NCI-H1930 (cell line): Measurements from ENCODE around the gene IFIH1.

Experiments used
- DNase-seq, 2 experiments: peaks; one replicate each; lab custom pipeline; 2025; lab: John Stamatoyannopoulos, UW

Gene IFIH1

DNA sequence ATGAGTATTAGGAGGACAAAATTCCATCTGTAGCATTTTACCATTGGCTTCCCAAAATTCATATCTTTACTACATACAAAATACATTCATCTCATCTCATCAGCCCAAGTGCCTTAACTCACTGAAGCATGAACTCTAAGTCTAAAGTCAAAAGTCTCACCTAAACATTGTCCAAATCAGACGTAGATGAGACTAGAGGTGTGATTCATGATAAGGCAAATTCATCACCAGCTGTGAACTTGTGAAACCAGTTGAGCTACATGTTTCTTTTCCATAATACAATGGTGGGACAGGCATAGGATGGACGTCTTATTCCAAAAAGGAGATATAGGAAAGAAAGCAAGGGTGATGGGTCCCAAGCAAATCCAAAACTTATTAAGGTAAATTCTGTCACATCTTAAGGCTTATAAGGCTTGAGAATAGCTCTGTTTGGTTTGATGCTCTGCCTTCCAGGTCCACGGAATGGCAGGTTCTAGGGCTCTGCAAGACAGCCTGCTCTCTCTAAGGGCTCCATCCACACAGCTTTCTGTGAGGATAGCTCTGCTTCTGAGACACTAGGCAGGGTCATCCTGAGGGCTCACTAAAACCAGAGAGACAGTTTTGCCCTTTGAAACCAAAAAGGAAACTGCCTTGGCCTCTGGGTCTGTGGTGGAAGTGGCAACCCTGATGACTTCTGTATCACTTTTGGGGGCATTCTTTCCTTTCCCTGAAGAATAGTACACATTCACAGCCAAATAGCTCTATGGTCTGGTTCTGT is 9.6 kb downstream of the IFIH1 start:
- no peak for DNase-seq

DNA sequence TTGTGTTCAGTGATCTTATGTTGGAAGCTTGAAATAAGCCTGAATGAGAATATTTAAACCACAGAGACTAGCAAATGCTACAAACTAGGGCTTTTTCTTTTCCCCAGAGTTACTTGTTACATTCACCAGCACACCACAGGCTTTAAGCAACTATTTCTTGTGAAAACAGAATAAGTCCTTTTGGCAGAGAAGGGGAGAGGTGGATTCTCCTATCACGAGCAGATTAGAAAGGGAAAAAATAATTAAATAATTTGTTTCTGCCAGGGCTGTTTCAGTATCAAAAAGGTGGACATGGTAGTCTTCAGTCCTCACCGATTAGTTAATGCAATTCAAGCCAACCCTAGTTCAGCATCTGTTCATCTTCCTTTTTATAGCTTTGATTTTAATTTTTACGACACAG is 12.6 kb downstream of the IFIH1 start:
- DNase-seq, result no peak

DNA sequence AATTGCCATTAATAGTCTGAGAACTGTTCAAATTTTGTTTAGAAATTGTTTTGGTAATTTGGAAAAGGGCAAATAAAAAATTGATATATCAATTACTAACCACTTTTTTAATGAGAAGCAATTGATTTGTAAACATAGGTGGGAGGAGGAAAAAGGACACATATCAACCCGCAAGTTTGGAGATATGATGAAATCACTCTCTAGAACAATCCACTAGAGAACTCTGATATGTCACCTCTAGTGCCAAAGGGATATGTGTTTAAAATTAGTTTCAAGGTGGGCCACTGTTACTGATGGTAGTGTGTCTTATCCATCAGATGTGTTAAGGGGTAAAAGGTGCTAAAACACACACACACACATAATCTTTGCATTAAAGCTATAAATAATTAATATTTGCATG is 16.6 kb downstream of the IFIH1 start:
- DNase-seq, result no peak

DNA sequence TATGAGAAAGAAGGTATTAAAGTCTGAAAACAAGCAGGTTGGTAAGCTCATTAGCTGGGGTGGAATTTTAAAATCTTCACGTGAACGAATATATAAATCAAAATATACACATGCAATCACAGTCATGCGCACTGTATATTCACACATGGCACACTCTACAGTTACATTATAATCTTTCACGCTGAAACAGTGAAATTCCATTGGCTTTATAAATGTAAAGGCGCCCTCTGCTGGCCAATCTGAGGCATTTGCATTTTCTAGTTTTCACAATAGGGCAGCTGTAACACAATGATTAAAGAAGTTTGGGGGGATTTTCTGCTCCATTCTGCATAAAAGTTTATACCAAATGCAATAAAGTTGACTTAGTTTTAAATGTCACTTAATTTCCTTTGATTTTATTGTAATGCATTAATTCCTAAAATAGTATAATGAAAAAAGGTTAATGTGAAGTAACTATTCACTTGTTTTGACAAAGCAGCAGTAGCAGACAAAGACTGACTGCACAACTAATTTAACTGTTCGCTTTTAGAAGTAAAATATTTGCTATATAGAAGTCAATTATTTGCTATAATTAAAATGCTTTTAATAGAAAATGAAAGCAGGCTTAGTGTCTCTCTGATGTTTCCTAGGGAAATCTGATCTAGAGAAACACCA is 17.2 kb downstream of the IFIH1 start:
- DNase-seq, result peak; percentile 7 to 53

DNA sequence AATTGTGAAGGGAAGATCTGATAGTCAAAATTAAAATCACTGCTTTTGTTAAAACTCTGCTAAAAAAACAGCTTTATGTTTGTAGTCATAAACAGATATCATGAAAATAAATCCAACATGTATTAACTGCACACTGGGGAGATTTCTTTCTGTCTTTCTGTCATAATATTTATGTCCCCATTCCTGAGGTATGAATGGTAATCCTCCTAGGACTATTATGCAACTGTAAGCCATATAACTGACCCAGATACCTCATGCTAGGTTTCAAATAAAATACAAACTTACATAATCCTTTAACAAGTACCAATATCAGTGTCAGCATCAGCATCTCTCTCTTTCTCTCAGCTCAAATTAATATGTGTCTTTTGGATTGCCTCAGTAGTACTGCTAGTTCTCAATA is 18.2 kb downstream of the IFIH1 start:
- DNase-seq, result no peak

DNA sequence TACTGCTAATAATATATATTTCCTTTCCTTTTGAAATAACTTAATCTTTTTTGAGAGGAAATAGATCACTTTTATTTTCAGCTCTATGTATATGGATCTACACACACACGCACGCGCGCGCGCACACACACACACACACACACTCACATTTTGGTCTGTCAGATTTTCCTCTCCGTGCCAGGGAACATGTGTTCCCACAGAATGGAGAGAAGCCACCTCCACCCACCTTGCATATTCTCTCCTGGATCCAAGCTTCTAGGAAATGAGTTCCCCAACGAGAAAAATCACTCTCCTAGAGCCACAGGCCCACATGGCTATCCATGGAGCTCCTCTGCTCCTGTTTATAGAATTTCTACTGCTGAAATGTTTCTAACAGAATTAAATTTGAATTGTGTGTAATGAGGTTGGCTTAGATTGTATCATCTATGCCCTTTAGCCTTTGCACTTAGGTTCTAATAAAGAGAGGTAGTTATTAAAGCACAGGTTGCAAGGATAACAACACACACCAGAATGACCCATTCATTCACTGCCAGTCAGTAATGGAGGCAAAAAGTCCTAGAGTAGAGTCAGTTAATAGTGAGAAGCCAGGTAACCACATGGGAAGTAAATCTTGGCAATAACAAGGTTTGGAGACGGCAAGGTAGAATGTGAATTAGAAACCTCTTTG is 19.7 kb downstream of the IFIH1 start:
- DNase-seq, result no peak

DNA sequence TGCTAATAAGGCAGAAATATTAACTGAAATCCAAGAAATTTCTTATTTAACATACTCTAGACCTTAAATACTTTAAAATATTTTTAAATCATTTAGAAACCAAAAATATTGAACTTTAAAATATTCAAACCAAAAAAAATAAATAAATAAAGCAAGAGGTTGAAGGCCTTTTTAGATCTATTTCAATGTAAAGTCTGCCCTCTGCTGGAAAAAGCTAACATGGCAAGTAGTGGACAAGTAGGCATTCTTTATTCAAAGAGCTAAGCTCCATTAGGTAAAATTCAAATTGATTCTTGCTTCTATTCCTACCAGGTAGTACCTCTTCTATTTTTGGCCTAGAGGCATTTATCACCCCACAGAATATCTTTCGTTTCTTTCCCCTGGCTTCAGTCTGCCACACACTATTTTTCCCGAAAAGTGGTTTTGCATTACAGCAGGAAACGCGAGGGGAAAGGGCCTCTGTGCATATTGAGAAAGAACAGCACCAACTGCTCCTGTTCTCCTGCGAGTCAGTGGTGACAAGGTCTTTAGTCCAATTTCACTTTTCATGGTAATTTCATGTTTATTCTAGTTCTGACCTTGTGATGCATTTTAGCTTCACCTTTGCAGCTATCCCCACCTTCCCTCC is 20.4 kb downstream of the IFIH1 start:
- peak; percentile 60 to 77 for DNase-seq

DNA sequence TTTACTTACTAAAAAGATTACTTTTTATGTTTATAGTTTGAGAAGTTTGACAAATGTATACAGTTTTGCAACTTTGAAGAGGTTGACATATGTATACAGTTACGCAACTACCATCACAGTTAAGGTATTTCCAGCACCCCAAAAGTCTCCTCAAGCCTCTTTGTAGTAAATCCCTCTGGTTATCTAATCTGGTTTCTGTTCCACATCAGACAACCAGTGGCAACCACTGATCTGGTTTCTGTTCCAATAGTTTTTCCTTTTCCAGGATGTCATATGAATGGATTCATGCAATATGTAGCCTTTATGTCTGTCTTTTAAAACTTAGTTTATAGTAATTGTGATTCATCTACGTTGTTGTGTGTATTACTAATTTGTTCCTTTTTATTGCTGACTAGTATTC is 23.5 kb downstream of the IFIH1 start:
- DNase-seq, result no peak

DNA sequence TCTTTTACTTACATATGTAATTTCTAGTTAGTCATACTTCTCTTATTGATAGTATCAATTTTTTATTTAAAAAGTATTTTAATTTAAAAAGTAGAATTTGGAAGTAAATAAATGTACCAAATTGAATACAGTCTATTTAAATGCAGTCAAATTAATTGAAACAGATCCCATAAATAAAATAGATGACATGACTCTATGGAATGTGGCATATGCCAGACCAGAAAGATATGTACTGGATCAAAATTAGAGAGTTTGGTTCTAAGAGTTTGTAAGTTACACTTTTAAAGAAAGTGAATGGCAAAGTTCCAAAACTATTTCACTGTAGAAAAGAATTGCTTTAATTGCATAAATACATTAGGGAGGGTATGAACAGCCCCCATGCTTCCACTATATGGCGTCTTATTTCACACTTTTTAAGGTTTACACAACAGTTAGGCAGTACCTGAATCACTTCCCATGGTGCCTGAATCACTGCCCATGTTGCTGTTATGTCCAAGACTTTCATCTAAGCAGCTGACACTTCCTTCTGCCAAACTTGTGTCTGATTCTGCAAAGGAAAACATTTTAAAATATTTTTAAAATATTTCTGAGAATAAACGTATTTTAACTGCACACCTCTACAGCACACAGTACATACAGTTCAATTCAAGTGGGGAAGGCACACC is 25.2 kb downstream of the IFIH1 start:
- DNase-seq, result no peak

DNA sequence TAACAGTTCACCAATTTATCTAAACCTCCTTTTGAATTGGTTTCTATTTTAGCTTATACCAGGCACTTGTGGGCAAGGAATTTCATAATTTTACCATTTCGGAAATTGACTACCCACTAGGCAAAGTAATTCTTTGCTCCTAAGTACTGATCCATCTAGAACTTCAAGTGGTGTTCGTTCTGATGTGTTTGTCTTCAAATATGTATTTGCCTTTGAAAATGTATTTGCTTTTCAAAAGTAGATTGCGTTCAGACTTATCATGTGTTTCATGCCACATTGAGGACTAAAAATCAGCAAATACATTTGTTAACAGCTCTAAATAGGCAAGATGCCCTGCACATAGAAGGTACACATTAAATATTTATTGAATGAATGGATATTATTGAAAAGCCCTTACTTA is 26.7 kb downstream of the IFIH1 start:
- DNase-seq, result peak in 1 of 2 experiments; percentile 78

DNA sequence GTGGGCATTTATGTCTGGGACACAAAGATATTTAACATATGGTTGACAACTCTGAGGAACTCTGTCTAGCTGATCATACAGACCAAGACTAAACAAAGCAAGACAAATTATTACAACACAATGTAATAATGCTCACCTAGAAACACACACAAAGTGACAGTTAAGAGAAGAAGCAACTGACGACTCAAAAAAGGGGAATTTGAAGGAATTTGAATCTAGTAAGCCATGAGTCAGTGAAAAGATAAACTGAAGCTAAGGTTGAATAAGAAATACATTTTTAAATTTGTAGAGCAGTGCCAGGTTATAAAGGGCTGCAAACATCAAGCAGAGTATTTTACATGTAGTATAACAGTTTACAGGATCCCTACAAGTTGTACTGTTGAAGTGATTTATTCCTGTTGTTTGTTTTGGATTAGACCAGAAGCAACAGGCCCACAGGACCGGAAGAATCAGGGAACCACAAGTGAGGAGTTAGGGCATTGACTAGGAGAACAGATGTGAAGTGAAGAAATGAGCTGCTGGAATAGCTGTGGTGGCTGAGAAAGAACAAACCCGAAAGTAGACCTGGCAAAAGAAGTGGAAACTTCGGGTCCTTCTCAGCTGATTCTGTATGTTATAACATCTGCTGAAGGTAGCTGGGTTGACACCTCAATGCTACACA is 35.6 kb downstream of the IFIH1 start:
- no peak for DNase-seq

DNA sequence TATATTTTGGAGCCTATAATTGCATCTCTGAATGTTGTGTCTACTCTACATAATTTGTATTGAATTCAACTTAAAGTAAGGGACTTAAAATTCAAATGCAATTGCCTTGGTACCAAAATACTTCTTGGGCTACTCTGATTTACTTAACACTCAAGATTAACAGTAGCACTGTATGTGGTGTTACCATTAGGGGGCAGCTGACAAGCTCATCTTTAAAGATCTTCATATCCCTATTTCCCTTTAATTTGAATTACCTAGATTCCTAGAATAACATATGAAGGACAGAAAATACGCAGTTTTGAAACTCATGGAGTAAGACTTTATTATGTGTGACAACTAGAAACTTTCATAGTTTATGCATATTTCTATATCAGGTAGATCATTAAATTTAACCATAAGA is 37.8 kb downstream of the IFIH1 start:
- DNase-seq, result no peak

DNA sequence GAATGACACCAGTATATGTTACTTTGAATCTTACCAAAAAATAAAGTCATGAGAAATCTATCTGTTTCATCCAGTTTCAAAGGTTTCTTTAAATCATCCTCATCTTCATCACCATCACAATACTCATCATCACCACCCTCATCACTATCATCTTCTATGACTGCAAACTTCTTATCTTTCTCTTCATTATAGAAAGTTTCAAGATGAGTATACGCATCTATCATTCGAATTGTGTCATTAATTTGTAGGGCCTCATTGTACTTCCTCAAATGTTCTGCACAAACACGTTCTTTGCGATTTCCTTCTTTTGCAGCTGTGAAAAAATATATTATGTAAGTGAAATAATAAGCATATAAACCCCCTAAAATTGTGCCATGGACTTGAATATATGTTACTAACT is 41.1 kb downstream of the IFIH1 start:
- DNase-seq, result no peak

DNA sequence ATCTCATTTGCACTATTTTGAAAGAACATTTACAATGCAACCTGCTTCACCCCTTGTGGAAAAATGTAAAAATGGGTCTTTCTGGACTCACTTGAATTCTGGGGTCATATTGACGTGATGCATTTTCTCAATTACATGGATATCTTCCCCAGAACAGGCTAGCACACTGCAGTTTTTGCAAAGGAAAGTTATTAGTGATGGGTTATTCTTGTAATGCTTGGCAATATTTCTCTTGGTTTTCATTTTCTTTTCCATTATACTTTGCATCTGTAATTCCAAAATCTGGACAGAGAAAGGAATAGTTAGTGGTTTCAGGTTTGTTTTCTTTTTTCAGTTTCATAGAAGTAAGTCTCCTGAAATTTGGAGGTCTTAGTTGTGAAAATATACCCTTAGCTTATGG is 50.5 kb downstream of the IFIH1 start:
- DNase-seq, result no peak

DNA sequence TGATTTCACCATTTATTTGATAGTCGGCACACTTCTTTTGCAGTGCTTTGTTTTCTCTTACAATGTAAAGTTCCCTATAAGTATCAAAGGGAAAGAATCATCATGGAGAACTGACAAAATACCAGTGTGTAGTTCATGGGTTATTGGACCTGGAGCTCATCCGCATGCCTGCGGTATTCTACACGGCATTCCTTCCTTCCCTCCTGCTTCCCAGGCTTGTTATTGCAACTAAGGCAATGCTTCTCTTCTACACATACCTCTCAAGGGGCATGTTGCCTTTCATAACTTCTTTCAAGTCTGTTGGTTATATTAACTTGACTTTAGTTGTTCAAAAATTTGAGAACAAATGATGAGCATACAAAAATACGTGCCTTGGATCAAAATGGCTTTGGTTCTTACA is 51.0 kb downstream of the IFIH1 start:
- no peak for DNase-seq

DNA sequence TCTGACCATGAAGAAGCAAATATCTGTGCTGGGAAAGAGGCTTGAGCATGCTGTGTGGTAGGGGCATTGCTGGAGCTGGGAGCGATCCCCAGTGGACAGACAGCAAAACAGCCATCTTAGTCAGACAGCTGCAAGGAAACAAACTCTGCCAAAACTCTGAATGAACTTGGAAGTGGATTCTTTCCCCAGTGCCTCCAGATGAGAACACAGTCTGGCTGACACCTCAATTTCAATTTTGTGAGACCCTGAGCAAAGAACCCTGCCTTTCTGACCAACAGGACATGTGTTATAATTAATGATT is 52.1 kb downstream of the IFIH1 start:
- DNase-seq, result no peak

DNA sequence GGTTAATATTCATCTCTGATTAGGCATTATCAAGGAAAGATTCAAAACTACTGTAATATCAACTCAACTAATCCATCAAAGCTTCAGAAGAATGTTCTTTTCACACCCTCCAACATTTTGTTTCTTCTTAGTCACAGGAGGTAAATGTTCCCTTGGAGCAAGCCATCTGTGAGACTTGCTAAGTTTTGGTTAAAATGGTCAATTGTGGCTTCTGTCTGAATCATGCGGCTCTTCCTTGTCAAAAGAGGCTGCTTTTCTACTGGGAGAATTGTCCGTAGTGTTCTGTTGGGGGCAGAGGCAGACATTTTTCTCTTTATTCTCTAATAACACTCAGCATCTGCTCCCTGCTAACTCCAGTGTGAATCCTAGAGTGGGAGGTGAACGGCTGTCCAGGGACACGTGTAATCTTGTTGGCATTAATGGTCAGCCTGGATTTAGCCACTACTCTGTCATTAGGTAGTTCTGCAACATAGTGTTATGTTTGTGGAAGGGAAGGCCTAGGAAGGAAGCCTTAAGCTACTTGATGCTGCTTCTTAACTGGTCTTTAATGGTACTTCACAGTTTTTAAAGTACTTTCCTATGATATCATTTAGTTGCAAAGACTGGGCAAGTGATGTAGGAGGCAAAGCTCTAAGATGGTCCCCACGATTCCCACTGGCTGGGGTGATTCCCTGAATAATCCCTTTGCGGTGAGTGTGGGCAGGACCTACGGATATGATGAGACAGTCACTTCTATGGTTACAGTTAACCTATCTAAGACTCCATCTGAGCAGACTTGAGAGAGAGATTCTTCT is 52.6 kb downstream of the IFIH1 start:
- no peak for DNase-seq

DNA sequence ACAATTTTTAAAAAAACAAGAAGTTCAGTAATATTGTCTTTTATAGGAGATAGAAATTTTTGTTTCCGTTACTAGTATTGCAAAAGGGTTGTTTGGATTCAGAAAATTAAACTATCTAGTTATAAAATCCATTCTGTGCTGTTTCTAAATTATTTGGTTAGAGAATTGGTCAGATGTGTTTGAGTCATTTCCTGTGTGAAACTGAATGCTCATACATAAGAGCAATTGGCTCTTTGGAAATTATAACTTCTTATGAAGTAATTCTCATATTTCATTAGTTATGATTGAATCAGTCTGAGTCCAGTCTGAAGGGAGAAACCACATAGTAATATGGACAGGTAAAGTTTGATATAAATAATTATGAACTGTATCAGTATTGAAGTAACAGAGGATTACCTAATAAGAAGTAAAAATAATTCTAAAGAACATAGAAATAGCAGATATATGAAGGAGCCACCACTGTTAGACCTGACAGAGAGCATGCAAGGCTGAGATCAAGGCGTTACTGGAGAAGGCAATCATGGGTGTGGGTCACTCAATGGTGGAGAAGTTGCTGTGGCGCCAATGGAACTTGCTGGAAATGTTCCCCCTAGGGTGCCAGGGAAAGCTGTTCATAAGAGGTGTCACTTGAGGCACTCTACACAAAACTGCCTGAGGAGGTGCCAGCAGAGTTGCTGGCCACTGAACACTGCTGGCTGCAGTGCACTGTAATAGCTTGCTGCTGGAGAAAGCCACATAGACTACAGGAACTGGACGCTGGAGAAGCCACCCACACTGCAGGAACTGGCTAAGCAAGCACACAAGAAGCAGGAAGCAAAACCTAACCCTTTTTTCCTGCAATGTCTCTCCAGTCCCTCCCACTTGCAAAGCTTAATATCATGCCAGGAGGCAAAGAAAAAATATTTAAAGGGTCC is 57.2 kb downstream of the IFIH1 start:
- no peak for DNase-seq

DNA sequence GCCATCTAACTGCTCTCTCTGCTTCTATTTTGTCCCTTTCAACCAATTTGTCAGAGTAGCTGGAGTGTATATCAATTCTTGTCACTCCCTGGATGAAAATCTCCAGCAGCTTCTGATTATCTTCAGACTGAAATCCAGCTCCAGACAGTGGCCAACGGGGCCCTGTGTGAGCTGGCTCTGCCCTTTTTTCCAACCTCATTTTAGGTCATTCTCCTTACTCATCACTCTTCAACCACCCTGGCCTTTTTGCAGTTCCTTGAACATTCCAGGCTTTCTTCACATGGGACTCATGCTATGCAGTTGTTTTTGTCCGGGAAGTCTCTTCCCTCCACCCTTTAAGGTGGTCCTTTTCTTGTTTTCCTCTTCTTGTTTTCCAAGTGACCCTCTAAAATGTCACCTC is 59.8 kb downstream of the IFIH1 start:
- no peak for DNase-seq

DNA sequence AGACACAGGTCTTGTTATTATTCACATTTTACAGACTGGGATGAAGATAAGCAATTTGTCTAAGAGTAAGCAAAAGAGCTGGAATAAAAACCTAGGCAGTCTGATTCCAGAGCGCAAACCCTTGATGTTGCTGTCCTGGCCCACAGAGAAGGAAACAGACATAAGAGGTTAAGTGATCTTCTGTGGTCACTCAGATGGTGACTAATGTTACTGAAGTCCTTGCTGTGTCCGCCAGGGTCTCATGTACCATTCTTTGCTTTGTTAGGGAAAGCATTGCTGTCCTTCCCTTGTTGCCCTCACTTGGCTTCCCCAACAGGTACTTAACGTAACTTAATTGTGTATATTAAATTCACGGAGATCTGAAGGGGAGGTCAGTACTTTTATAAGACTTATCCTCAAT is 60.3 kb downstream of the IFIH1 start:
- no peak for DNase-seq
